Hepatocyte (in vitro differentiated cells): ENCODE measurements around the gene STK10.

Experiments
- CTCF ChIP-seq: fragments of 200-600 bp; sonication (generic); IDR thresholded peaks from 2 replicates; pipeline ENCODE4 v1.5.1; 2016; ENCODE audit warnings: antibody characterized with exemption, mild to moderate bottlenecking; ENCODE audit not compliant: poor library complexity
- EZH2 ChIP-seq: fragments of 200-600 bp; sonication (generic); IDR thresholded peaks from 2 replicates; pipeline ENCODE4 v1.6.1; 2016; ENCODE audit warnings: antibody characterized with exemption, mild to moderate bottlenecking, borderline replicate concordance
- EZH2phosphoT487 ChIP-seq: fragments of 200-600 bp; sonication (generic); IDR thresholded peaks from one replicate; pipeline ENCODE4 v1.6.1; 2018; ENCODE audit warnings: antibody characterized with exemption, mild to moderate bottlenecking, low read depth, moderate library complexity; ENCODE audit not compliant: unreplicated experiment, severe bottlenecking

- TF ChIP-seq CTCF, result no peak
- TF ChIP-seq EZH2, result no peak
- no peak for TF ChIP-seq EZH2phosphoT487
Observed at GRCh38 chr5:172224996-172225395, 37.0 kb upstream of the STK10 start.
